HepG2 (cell line): Measurements from ENCODE around the gene KLF16. TPM values are rescaled to one million over a fixed set of nuclear protein-coding genes. Genes with fewer than 3 reads are reported as not detected.
A peak's percentile ranks its signal among the peaks of the same experiment; 100 is the strongest.

ENCODE experiments used
- ARID2 ChIP-seq: sonication (generic); formaldehyde crosslinking; IDR thresholded peaks from 2 replicates; pipeline ENCODE4 v1.8.1; 2022; ENCODE audit warnings: mild to moderate bottlenecking, missing genetic modification reagents, borderline replicate concordance
- CBFB ChIP-seq: sonication (generic); formaldehyde crosslinking; IDR thresholded peaks from 2 replicates; pipeline ENCODE4 v1.4.0; 2020; ENCODE audit warnings: missing genetic modification reagents
- DR1 ChIP-seq: sonication (generic); formaldehyde crosslinking; IDR thresholded peaks from 2 replicates; pipeline ENCODE4 v1.8.0; 2021; ENCODE audit warnings: mild to moderate bottlenecking, missing genetic modification reagents, inconsistent platforms
- IKZF4 ChIP-seq: sonication (generic); formaldehyde crosslinking; IDR thresholded peaks from 2 replicates; pipeline ENCODE4 v1.5.1; 2020; ENCODE audit warnings: borderline replicate concordance, mild to moderate bottlenecking, low read depth, missing genetic modification reagents; ENCODE audit errors: not compliant biosample characterization
- MAFF ChIP-seq: IDR thresholded peaks from 2 replicates; pipeline ENCODE4 v1.6.1; 2011; ENCODE audit warnings: low read depth, low read length, improper control_type of control experiment
- MAX ChIP-seq: IDR thresholded peaks from 2 replicates; pipeline ENCODE4 v1.6.1; 2012; ENCODE audit warnings: inconsistent platforms
- MED1 ChIP-seq: sonication (generic); formaldehyde crosslinking; IDR thresholded peaks from 2 replicates; pipeline ENCODE4 v1.4.0; 2020; ENCODE audit warnings: missing genetic modification reagents
- MLLT10 ChIP-seq: sonication (generic); formaldehyde crosslinking; IDR thresholded peaks from 2 replicates; pipeline ENCODE4 v1.4.0; 2020; ENCODE audit warnings: missing genetic modification reagents
- MXD4 ChIP-seq: IDR thresholded peaks from 2 replicates; pipeline ENCODE4 v1.6.1; 2016; ENCODE audit warnings: mild to moderate bottlenecking, missing biosample characterization, missing genetic modification reagents
- NAIF1 ChIP-seq: sonication (generic); formaldehyde crosslinking; IDR thresholded peaks from 2 replicates; pipeline ENCODE4 v1.5.0; 2020; ENCODE audit warnings: mild to moderate bottlenecking, missing genetic modification reagents, borderline replicate concordance
- NR2C2 ChIP-seq: sonication (generic); formaldehyde crosslinking; IDR thresholded peaks from 2 replicates; pipeline ENCODE4 v1.4.0; 2020; ENCODE audit warnings: missing genetic modification reagents, mild to moderate bottlenecking, moderate library complexity, borderline replicate concordance
- PLSCR1 ChIP-seq: sonication (generic); formaldehyde crosslinking; IDR thresholded peaks from 2 replicates; pipeline ENCODE4 v1.5.0; 2020; ENCODE audit warnings: missing genetic modification reagents, mild to moderate bottlenecking, borderline replicate concordance
- RBM39 ChIP-seq: fragments of 200-400 bp; formaldehyde crosslinking; IDR thresholded peaks from one replicate; pipeline ENCODE4 v1.6.1; 2018; ENCODE audit warnings: antibody characterized with exemption, mild to moderate bottlenecking, low read depth, low read length; ENCODE audit not compliant: poor library complexity, severe bottlenecking
- RFX3 ChIP-seq: IDR thresholded peaks from 2 replicates; pipeline ENCODE4 v1.6.1; 2016; ENCODE audit warnings: missing biosample characterization, missing genetic modification reagents
- SMYD3 ChIP-seq: sonication (generic); formaldehyde crosslinking; IDR thresholded peaks from 2 replicates; pipeline ENCODE4 v1.8.1; 2023; ENCODE audit warnings: mild to moderate bottlenecking, missing genetic modification reagents
- UBTF ChIP-seq: sonication (generic); formaldehyde crosslinking; IDR thresholded peaks from 2 replicates; pipeline ENCODE4 v1.4.0; 2020; ENCODE audit warnings: mild to moderate bottlenecking, missing genetic modification reagents
- ZBTB34 ChIP-seq: sonication (generic); formaldehyde crosslinking; IDR thresholded peaks from 2 replicates; pipeline ENCODE4 v1.8.0; 2022; ENCODE audit warnings: mild to moderate bottlenecking, missing genetic modification reagents
- ZEB1 ChIP-seq: IDR thresholded peaks from 2 replicates; pipeline ENCODE4 v1.6.1; 2012; ENCODE audit warnings: mild to moderate bottlenecking, low read depth, inconsistent platforms; ENCODE audit not compliant: insufficient replicate concordance
- ZMYM4 ChIP-seq: sonication (generic); formaldehyde crosslinking; IDR thresholded peaks from 2 replicates; pipeline ENCODE4 v1.8.1; 2023; ENCODE audit warnings: mild to moderate bottlenecking, missing genetic modification reagents
- ZNF274 ChIP-seq: sonication (generic); formaldehyde crosslinking; IDR thresholded peaks from 2 replicates; pipeline ENCODE4 v1.5.1; 2020; ENCODE audit warnings: mild to moderate bottlenecking, missing genetic modification reagents
- ZNF703 ChIP-seq: sonication (generic); formaldehyde crosslinking; IDR thresholded peaks from 2 replicates; pipeline ENCODE4 v1.5.1; 2020; ENCODE audit warnings: missing genetic modification reagents, mild to moderate bottlenecking, moderate library complexity, borderline replicate concordance
- ZNF768 ChIP-seq: sonication (generic); formaldehyde crosslinking; IDR thresholded peaks from 2 replicates; pipeline ENCODE4 v1.4.0; 2020; ENCODE audit warnings: missing genetic modification reagents
- ZNF780A ChIP-seq: sonication (generic); formaldehyde crosslinking; IDR thresholded peaks from 2 replicates; pipeline ENCODE4 v1.8.0; 2022; ENCODE audit warnings: mild to moderate bottlenecking, missing genetic modification reagents, moderate library complexity
- ZNF850 ChIP-seq: sonication (generic); formaldehyde crosslinking; conservative IDR thresholded peaks from 2 replicates; pipeline ENCODE4 v1.9.0; 2021; ENCODE audit warnings: mild to moderate bottlenecking, missing genetic modification reagents
- polyA plus RNA-seq, 8 experiments: library from polyadenylated mRNA; depleted of rRNA in 3 of 8; stranded (reverse) in 7 of 8; unstranded in 1 of 8; fragments of >200 nt; fragmentation: Illumina TruSeq in 4 of 8; extraction: Trizol in 4 of 8; gene quantifications; 2 replicates each; pipeline versions ENCODE4 v1.2.1 to v1.2.3, GENCODE V29; 2011 to 2016; ENCODE audit warnings: low read depth in 4 of 8, missing spikeins in 1 of 8, mixed read lengths in 1 of 8; ENCODE audit not compliant: insufficient read depth in 1 of 8
- total RNA-seq, 5 experiments: library from RNA; depleted of rRNA; stranded (reverse); fragments of >200 nt; fragmentation: Illumina TruSeq; extraction: Trizol; gene quantifications; 2 replicates each; pipeline ENCODE4 v1.2.3, GENCODE V29; 2016; ENCODE audit warnings: low read depth in 1 of 5

Gene KLF16
- total and polyA plus RNA-seq, 2 of the 13 experiments (the other 11 are each of a cell fraction or from before 2014, with no cell fraction given) = 3.5 to 6.7 TPM

GRCh38 chr19:1905110-1905862, 41.9 kb upstream of the KLF16 start, which contains the start of the genes ADAT3 and SCAMP4 (continued):
- no peak for TF ChIP-seq ARID2 (CRISPR knock-in tag)
- peak; percentile 46 for TF ChIP-seq ZEB1
- TF ChIP-seq PLSCR1 (CRISPR knock-in tag) = no peak
- TF ChIP-seq MAX = peak; percentile 77
- TF ChIP-seq RFX3 (CRISPR knock-in tag) = no peak
- TF ChIP-seq ZBTB34 = no peak; the same call in 1 of the 2 replicates
- no peak for TF ChIP-seq NAIF1 (CRISPR knock-in tag)
- peak; percentile 99 for TF ChIP-seq NR2C2 (CRISPR knock-in tag)
- peak; percentile 65 for TF ChIP-seq ZMYM4 (CRISPR knock-in tag)
- TF ChIP-seq MED1 (CRISPR knock-in tag) = peak; percentile 20
- no peak for TF ChIP-seq ZNF703 (CRISPR knock-in tag)
- TF ChIP-seq RBM39 = no peak
- peak; percentile 24; the same call in 1 of the 2 replicates for TF ChIP-seq UBTF (CRISPR knock-in tag)
- no peak for TF ChIP-seq DR1 (CRISPR knock-in tag)
- peak; percentile 32; the same call in 1 of the 2 replicates for TF ChIP-seq ZNF274 (CRISPR knock-in tag)
- no peak for TF ChIP-seq IKZF4 (CRISPR knock-in tag)
- TF ChIP-seq MXD4 (CRISPR knock-in tag) = no peak
- TF ChIP-seq SMYD3 (CRISPR knock-in tag) = no peak
- TF ChIP-seq ZNF768 (CRISPR knock-in tag) = peak; percentile 22; the same call in 1 of the 2 replicates
- TF ChIP-seq ZNF850 = no peak
- no peak for TF ChIP-seq ZNF780A
- TF ChIP-seq MLLT10 (CRISPR knock-in tag) = no peak
- TF ChIP-seq MAFF = peak; percentile 5; the same call in 1 of the 2 replicates
- peak; percentile 69; the same call in 1 of the 2 replicates for TF ChIP-seq CBFB (CRISPR knock-in tag)
